Cardiac septum (tissue), 1 donor: ENCODE data around the gene DDX3X. TPM values are rescaled to one million over a fixed set of nuclear protein-coding genes. Genes with fewer than 3 reads are reported as not detected.
"Not testable (repeated sequence)": the region's sequence is repeated elsewhere in the genome, so short reads cannot be mapped to it uniquely, and the experiment has no call there.

Source experiments
- DNase-seq: peaks from one replicate; pipeline ENCODE4 v3.0.0-alpha.2; 2020; ENCODE audit warnings: low spot score
- intact Hi-C: fragments of 100-400 bp; cut with DNase I; formaldehyde crosslinking; loops from one replicate; pipeline ENCODE4 v1.14.0; 2022
- long read RNA-seq: library from polyadenylated mRNA; unstranded; transcript quantifications from one replicate; pipeline ENCODE4 v2.0.0, GENCODE V29; 2021
- total RNA-seq: library from RNA; stranded (reverse); fragmentation: NEBNext Ultra II Directional; extraction: Animal tissue kit (Norgen Biotek cat#: 25700); gene quantifications from one replicate; pipeline ENCODE4 v1.2.1, GENCODE V29; 2021
- donor health status: DM: no; HTN: no; CAD: no.

DDX3X gene
- total RNA-seq: 214 TPM
- long read RNA-seq, full-length matches to known transcripts: 24 of 45 reads
- long read RNA-seq, partial matches to known transcripts: 20 of 45 reads
- long read RNA-seq, other reads (novel, unspliced or antisense): 1 of 45 reads

DNA sequence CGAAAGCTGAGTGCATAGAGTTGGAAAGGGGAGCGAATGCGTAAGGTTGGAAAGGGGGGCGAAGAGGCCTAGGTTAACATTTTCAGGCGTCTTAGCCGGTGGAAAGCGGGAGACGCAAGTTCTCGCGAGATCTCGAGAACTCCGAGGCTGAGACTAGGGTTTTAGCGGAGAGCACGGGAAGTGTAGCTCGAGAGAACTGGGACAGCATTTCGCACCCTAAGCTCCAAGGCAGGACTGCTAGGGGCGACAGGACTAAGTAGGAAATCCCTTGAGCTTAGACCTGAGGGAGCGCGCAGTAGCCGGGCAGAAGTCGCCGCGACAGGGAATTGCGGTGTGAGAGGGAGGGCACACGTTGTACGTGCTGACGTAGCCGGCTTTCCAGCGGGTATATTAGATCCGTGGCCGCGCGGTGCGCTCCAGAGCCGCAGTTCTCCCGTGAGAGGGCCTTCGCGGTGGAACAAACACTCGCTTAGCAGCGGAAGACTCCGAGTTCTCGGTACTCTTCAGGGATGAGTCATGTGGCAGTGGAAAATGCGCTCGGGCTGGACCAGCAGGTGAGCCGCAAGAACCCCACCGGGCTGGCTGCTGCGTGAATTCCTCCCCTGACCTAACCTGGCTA lies at the start of gene DDX3X:
Gene DDX3X (plus strand): TSS at position 419 of the 619 bp plus-strand sequence. CDS start 91 bp downstream, at position 510.
- intact Hi-C loops: loop anchor here (2.0 kb wide), 3 partner anchors 109 to 247 kb away; no protein-coding TSS in a partner anchor
- DNase-seq: peak; percentile 95

- intact Hi-C loops, DNase-seq: not testable (repeated sequence)
Observed at GRCh38 chrX:41285928-41286327, 48.0 kb upstream of the DDX3X start.

- no peak for DNase-seq
- intact Hi-C loops: no loop called here
Observed at GRCh38 chrX:41288641-41289040, 45.3 kb upstream of the DDX3X start.

- no peak for DNase-seq
- intact Hi-C loops: no loop called here
Observed at GRCh38 chrX:41289095-41289494, 44.9 kb upstream of the DDX3X start.

- intact Hi-C loops: no loop called here
- no peak for DNase-seq
Observed at GRCh38 chrX:41291309-41291708, 42.7 kb upstream of the DDX3X start.

GRCh38 chrX:41293269-41293668 lies 40.7 kb upstream of the DDX3X start:
- intact Hi-C loops: no loop called here
- DNase-seq: no peak

- DNase-seq: no peak
- intact Hi-C loops: no loop called here
Observed at GRCh38 chrX:41300758-41301437, 33.1 kb upstream of the DDX3X start.

DNA sequence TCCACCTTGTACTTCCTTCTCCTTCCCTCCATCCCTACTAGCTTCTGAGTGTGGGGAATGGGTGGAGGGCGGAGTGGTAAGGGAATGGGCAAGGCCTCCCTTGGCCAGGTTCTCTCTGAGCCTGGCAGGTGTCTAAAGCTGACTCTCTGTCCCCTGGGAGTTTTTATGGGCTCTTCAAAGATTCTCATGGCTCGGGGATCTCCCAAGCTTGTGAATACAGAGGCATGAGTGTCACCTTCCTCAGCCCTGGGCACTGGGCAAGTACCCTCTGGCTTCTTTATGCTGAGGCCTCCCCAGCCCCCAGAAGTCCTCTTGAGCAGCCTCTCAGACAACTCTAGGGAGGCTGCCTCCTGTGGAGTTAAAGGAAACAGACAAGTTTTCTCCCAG lies 32.5 kb upstream of the DDX3X start:
- DNase-seq: no peak
- intact Hi-C loops: no loop called here

DNA sequence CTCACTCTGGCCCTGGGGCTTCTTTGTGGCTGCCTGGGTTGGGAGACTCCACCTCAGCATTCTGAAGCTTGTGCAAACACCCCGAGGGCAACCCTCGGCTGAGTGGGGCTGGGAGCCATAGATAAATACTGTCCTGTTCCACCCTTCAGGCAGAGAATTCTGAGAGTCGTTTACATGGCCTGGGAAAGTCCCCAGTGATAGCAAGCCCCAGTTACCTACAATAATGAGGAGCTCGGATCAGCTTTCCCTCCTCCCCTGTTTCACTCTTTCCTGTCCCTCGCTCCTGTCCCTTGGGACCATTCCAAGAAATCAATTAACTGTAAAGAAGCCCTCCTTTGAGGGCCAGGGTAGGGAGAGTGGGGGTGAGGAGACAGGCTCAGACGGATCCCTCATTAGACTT lies 31.6 kb upstream of the DDX3X start:
- intact Hi-C loops: no loop called here
- DNase-seq: no peak

DNA sequence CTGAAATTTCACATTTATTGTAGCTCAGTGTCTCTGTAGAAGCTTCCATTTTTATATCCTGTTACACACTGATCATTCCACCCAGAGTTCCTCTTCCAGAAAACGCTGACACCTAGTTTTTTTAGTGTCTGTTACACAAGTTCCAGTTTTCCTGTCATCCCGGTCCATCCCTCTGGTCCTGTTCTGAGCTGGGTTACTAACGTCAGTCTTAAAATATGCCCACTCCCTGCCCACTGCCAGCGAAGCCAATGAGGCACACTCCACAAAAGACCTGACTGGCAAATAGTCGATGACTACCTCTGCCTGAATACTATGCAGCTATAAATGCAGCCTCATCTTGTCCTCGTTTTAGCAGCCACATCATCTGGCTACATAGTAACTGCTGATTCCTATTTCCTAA lies 30.9 kb upstream of the DDX3X start:
- no peak for DNase-seq
- intact Hi-C loops: no loop called here

- intact Hi-C loops: no loop called here
- DNase-seq: no peak
Observed at GRCh38 chrX:41304178-41304577, 29.8 kb upstream of the DDX3X start.

GRCh38 chrX:41308884-41309647 lies 24.9 kb upstream of the DDX3X start:
- intact Hi-C loops: no loop called here
- DNase-seq: no peak

DNA sequence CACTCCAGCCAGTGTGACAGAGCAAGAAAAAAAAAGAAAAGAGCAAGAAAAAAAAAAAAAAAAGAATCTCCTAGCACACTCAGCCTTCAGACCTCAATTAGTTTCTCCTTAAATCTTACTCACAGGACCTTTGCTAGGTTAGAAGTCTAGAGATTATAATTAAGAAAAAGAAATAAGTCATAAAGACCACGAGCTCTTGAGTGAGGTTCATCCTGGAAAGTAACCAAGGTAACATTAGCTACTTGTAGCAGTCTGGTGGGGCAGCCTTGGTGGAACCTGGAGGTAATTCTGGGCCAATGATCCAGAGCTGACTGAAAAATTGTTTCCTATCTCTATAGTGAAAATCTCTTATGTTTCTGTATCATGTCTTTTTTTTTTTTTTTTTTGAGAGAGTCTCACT lies 21.2 kb upstream of the DDX3X start:
- DNase-seq: no peak
- intact Hi-C loops: no loop called here

GRCh38 chrX:41313419-41313818 lies 20.5 kb upstream of the DDX3X start:
- intact Hi-C loops: no loop called here
- DNase-seq: no peak

GRCh38 chrX:41314204-41314603 lies 19.8 kb upstream of the DDX3X start:
- no peak for DNase-seq
- intact Hi-C loops: no loop called here

DNA sequence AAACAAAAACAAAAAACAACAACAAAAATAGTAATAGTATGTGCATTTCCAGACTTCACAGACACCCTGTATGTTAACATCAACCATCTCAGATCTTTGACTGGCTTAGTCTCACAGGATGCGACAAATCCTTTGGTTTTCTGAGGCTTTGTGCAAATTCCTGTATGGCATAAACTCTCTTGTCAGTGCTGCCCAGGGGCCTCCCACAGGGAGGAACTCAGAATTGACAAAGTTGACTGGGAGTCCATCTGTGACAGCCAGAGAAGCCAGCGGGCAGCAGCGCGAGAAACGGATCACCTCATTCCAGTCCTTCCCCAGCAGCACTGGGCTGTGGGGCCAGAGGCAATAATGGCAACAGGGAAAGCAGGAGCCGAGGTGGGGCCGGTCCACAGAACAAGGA lies 19.1 kb upstream of the DDX3X start:
- DNase-seq: no peak
- intact Hi-C loops: no loop called here

- DNase-seq, intact Hi-C loops: not testable (repeated sequence)
Observed at GRCh38 chrX:41316266-41316665, 17.7 kb upstream of the DDX3X start.

DNA sequence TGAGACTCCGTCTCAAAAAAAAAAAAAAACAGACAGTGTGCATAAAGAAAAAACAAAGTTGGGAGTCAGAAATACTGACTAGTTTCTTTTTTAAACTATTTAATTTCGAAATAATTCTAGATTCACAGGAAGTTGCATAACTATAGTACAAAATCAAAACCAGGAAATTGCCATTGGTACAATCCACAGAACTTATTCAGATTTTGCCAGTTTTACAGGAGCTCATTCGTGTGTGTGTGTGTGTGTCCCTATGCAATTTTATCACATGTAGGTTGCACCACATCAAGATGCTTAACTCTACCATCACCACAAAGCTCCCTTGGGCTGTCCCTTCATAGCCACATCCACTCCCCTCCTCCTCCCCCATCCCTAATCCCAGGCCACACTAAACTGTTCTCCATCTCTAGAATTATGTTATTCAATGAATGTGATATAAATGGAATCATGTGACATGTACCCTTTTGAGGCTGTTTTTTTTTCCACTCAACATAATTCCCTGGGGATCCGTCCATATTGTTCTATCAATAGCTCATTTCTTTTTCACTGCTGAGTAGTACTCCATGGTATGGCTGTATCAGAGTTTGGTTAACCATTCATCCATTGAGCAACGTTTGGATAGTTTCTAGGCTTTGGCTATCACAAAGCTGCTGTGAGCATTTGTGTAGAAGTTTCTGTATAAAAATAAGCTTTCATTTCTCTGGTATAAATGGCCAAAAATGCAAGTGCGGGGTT lies 16.3 kb upstream of the DDX3X start:
- no peak for DNase-seq
- intact Hi-C loops: no loop called here

- DNase-seq: no peak
- intact Hi-C loops: no loop called here
Observed at GRCh38 chrX:41320393-41320792, 13.6 kb upstream of the DDX3X start.
